ENCODE measurements around the gene RPTOR.
"Not testable (repeated sequence)": the region's sequence is repeated elsewhere in the genome, so short reads cannot be mapped to it uniquely, and the experiment has no call there.

Gene RPTOR

GRCh38 chr17:80618304-80618703 lies 73.7 kb downstream of the RPTOR start:
- DNase-seq, result no peak

DNA sequence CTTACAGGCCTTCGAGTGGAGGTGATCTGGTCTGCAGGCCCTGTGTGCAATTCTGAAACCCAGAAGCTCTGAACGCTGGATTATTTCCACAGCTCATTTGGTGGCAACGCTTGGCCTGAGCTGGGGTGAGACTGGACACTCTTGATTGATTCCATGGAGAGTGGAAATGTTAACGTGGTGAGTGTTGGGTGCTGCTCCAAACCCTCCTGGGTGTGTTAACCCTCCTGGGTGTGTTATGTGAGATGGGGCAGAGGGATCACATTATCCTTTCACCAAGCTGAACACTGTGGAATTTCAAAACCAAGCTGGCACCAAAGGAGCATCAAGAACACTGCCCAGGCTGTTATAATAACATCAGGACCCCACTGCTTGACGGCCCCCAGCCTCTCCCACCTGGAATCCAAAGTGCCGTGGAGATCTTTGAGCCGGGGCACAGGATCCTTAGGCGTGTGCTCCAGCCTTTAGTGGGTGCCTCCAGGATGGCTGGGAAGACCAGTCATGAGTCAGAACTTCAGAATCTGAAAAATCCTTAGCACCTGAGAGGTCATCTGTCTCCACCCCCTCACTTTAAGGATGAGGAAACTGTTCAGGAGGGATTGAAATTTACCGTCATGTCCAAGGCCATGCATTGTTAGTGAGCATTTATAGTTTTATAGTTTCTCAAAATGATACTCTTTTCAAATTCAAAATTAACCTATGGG lies 75.0 kb downstream of the RPTOR start:
- DNase-seq, result no peak

DNA sequence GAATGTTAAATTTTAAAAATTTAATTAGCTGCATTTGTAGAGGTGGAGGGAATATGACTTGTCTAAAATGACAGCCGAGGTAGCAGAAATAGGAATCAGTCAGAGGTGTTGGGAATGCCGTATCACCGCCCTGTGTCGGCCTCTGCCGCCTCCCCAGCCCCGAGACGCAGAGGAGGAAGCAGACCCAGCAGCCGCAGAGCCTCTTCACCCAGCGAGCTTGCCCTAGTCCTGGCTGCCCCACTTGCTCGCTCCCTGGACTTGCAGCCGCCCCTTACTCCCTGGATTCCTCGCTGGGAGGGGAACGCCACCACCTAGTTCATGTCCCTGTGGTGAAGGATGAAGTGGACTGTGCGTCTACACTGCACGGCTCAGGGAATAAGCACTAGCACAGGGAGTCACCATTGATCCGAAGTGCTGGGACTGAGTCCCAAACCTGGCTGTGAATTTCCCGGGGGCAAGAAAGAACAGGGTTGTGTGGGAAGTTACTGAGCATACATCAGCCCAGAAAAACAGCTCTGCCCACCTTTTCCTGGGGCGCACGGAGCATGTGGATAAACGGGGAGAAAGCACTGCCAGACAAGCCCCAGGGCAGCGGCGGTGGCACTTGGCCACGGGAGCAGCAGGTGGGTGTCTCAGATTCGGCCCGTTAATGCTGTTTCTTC lies 76.8 kb downstream of the RPTOR start:
- no peak for DNase-seq

DNA sequence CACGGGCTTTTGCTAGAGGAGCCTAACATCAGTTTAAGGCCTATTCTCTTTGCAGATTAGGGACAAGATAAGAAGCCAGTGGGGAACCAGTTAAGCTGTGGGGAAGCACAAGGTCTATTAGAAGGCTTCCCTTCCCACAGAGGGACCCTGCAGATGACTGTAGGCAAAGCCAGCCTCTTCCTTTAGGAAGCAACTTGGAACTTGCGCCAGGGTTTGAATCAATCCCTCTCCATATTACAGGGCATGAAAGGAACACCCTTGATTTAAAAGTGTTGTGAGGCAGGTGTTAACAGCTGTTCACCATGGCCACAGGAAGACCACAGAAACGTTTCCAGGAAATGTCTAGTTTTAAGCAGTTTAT lies 77.3 kb downstream of the RPTOR start:
- peak; percentile 75 for DNase-seq

- DNase-seq, result no peak
Observed at GRCh38 chr17:80624864-80625263, 80.2 kb downstream of the RPTOR start.

DNA sequence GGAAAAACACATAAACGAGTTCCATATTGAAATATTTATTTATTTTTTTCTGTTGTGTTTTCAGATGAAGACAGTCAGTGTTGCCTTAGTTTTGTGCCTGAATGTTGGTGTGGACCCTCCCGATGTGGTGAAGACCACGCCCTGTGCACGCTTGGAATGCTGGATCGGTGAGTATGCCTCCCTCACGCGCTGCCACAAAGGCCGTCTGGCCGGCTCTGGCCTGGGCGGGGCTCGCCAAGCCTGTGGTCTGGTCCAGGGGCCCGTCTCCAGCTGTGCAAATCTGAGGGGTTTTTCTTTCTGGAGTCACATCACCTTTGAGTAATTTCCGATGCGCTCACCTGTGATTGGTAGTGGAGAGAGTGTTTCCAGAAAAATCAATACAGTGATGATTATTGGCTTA lies 81.0 kb downstream of the RPTOR start:
- DNase-seq, result no peak

GRCh38 chr17:80628881-80629280 lies 84.2 kb downstream of the RPTOR start:
- DNase-seq, result not testable (repeated sequence)

DNA sequence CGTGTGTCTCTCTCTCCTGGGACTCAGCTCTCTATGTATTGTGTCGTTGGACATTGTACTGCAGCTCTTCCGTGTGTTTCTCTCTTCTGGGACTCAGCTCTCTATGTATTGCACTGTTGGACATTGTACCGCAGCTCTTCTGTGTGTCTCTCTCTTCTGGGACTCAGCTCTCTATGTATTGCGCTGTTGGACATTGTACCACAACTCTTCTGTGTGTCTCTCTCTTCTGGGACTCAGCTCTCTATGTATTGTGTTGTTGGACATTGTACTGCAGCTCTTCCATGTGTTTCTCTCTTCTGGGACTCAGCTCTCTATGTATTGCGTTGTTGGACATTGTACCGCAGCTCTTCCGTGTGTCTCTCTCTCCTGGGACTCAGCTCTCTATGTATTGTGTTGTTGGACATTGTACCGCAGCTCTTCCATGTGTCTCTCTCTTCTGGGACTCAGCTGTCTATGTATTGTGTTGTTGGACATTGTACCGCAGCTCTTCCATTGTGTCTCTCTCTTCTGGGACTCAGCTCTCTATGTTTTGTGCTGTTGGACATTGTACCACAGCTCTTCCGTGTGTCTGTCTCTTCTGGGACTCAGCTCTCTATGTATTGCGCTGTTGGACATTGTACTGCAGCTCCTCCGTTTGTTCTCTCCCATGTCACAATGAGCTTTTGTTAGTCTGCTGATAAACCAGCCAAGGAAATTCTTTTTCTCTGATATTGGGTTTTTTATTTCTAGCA lies 84.8 kb downstream of the RPTOR start:
- DNase-seq, result no peak

GRCh38 chr17:80630560-80631120 lies 86.0 kb downstream of the RPTOR start:
- DNase-seq, result no peak

DNA sequence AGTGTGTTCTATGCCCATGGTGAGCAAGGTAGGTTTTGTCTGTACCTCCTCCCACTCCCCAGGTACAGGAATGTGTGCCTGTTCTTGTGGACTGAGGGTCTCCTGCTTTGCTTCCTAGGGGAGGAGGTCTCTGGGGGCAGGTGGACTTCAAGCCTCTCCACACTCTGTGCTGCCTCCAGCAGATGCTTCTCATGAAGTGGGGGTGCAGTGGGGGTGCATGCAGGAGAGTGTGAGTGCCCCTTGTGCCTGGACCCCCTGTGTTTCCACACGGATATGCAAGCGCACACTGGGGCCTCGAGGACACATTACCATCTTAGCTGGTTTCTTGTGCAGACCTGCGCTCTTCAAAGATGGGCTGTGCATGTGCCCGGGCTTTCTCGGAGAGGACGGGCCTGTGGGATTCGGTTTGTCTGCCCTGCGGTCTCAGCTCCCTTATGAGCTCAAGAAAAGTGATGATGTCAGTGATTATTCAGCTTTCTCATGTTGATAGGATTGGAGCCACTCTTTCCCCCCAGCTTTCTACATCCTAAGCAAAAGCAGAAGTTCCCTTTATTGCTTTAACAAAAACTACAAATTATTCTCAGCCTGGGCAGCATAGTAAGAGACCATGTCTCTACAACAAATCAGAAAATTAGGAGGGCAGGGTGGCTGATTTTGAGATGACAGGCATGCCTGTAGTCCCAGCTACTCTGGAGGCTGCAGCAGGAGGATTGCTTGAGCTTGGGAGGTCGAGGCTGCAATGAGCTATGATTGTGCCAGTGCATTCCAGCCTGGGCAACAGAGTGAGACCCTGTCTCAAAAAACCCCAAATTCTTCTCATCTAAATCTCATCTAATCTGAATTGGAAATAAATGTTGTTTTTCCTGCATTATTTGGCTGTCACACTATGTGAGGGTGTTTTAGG lies 86.8 kb downstream of the RPTOR start:
- DNase-seq, result no peak

- no peak for DNase-seq
Observed at GRCh38 chr17:80632046-80632581, 87.5 kb downstream of the RPTOR start.

DNA sequence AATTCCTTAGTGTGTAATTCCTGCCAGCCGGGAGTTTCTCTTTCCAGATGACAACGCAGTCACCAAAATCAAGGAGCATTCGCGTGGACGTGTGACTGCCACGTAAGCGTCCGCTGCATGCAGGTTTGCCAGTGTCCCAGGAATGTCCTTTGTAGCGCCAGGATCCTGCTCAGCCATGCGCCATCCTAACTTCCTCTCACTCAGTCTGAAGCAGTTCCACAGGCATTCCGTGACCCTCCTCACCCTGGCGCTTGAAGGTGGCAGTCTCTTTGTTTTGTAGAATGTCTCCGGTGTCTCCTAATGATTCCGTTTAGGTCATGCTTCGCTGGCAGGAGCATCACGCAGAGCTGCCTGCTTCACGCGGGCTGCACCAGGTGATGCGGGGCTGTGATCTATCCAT lies 88.6 kb downstream of the RPTOR start:
- no peak for DNase-seq

DNA sequence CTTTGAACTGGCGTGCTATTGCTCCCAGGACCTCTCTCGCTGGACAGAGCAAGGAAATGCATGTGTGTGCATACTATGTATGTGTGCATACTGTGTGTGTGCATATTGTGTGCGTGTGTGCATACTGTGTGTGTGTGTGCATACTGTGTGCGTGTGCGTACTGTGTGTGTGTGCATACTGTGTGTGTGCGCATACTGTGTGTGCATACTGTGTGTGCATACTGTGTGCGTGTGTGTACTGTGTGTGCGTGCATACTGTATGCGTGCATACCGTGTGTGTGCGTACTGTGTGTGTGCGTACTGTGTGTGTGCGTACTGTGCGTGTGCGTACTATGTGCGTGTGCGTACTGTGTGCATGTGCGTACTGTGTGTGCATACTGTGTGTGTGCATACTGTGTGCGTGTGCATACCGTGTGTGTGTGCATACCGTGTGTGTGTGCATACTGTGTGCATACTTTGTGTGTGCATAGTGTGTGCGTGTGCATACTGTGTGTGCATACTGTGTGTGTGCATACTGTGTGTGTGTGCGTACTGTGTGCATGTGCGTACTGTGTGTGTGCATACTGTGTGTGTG lies 89.4 kb downstream of the RPTOR start:
- DNase-seq, result no peak

GRCh38 chr17:80636361-80637018 lies 91.9 kb downstream of the RPTOR start:
- DNase-seq, result no peak

GRCh38 chr17:80637048-80637781 lies 92.6 kb downstream of the RPTOR start:
- no peak for DNase-seq

- no peak for DNase-seq
Observed at GRCh38 chr17:80639658-80640057, 95.0 kb downstream of the RPTOR start.

DNA sequence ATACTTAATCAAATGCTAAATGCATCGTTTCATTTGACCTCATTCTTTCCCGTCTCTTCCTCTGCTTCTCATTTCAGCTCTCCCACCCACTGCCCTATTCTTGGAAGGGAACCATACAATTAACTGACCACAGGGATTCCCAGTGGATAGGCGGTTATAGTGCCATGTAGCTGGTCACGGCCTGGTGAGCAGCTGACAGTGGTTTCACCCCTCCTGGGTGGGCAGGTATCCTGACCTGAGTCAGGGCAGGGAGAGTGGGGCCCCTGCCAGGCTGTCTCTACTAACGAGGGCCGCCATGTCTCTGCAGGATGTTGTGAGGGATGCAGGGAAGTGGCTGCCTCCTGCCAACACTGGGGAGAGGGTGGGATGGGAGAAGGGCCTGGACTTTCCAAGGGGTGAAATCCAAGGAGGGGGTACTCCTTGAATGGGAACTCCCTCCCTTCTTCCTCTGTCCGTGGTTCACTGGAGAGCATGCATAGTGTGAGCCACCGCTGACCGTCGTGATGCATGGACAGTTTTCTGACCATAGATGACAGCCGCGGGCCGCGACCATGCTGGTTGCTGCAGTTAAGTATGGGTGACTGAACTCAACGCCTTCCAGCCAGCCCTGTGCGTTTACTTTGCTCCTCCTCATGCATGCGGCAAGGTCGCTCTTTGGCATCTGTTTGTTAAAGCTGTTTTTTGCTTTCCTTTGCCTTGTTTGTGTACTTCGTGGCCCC lies 95.9 kb downstream of the RPTOR start:
- DNase-seq, result no peak

GRCh38 chr17:80643326-80644099 lies 98.9 kb downstream of the RPTOR start:
- DNase-seq, result no peak

DNA sequence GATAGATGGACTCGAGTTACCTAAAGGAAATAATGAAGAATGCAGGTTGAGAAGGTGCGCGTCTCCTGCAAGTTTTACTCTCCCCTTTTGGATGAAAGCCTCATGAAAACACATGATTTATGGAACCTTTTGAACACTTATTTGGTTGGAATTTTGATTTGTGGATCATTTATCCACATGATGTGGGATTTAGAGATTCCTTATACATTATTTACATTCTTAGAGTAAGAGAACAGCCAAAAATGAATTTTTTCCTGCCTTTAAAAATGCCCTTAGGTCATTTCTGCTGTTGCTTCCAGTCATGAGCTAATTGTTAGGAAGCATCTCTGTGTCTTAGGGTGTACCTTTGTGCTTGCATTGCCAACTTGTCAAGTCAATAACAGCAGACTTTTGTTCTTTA lies 99.9 kb downstream of the RPTOR start:
- DNase-seq, result no peak

Data from NCI-H82 (cell line).